ENCODE measurements around the gene PHETA1.

The PHETA1 gene

DNA sequence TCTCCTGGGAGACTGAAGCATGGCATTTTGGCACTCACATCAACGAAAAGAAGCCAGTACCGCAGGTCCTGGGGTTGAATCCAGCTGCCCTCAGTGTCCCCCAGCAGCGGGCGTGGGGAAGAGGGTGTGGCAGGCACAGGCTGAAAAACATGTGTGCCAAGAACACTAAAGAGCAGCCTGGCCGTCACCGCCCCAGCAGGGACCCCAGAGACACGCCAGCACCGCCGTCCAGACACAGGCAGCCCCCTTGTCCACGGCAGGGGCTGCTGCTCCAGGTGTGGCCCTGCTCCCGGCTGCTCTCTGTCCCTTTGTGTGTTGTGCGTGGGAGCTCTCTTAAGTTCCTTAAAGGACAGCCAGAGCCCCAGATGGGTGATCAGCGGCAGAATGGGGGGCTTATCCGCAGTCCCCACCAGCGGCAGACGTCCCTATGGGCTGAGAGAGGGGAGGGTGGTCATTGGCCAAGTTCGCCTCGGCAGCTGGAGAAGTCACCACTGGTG lies 556 bp downstream of the PHETA1 start:
- no peak for DNase-seq

GRCh38 chr12:111367661-111368221 lies 1.2 kb downstream of the PHETA1 start:
- DNase-seq, result no peak

DNA sequence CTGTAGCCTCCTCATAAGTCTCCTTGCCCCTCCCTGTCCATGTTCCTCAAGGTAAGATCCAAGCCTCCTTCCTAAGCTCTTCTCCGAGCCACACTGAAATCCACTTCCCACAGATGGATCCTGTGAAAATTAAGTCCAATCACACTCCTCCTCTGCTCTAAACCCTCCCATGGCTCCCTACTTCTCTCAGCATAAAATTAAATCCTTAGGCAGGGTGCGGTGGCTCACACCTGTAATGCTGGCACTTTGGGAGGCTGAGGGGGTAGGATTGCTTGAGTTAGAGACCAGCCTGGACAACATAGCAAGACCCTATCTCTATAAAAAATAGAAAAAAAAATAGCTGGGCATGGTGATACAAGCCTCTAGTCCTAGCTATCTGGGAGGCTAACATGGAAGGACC lies 2.3 kb downstream of the PHETA1 start:
- DNase-seq, result no peak

DNA sequence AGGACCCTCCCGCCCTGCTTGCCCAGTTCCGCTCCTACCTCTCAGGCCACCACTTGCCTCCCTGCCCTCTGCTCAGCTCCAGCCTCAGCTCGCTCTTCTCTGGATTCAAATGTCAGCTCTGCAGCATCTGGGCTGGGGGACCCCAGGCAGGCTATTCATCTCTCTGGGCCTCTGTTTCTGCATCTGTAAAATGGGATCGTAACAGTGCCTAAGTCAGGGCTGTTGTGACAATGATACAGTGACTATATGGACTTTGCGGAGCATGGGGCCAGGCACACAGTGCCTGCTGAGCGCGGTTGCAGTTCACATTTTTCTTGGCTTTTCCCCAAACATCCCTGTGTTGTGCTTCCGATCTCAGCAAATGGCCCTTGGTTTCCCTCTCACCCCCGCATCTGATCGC lies 2.8 kb downstream of the PHETA1 start:
- DNase-seq, result no peak

DNA sequence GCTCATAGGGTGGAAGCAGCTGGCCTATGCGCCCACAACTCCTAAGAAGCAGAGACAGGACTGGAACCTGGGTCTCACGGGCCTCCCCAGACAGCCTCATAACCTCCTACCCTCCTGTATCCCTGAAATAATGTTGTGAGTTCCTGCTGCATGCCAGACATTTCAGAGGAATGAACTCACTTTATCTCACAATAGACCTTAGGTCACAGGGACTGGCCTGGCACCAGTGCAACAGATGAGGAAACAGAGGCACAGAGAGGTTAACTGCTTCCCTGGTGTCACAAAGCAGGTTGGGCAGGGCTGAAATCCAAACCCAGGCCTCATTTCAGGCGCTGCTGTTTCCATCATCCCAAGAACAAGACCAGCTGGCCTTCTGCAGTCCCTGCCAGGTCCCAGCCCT lies 5.3 kb downstream of the PHETA1 start:
- DNase-seq, result no peak

GRCh38 chr12:111362687-111363475 lies 6.0 kb downstream of the PHETA1 start:
- DNase-seq, result no peak

GRCh38 chr12:111361717-111362576 lies 6.9 kb downstream of the PHETA1 start:
- no peak for DNase-seq

DNA sequence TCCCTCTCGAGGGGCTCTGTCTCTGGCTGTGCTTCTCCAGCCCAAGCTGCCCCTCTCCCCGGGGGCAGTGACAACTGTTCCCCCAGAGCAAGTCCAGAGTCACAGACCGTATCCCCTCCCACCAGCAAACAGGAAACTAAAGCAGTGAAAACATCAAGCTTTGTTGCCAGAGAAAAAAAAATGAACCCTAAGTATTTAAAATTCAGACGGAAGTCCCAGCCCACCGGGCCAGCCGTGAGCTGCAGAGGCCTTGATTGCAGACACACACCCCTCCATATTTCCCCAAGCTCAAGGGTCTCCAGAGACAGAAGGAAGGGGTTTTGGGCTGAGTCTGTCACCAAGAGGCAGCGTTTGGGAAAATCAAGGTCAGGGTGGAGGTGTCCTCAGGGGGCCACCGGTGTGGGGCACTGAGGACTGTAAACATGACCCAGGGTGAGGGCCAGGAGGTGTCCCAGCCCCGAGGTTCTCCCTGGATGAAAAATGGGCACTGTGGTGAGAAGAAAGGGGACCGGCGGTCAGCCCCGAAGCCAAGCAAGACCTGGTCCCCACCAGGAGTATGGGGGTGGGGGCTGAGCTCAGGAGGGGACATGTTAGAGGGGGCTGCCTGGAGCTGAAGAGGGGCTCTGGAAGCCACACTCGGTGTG lies 7.7 kb downstream of the PHETA1 start:
- DNase-seq, result no peak

- DNase-seq, result no peak
These were observed 8.5 kb downstream of the PHETA1 start for GRCh38 chr12:111360325-111360930.

DNA sequence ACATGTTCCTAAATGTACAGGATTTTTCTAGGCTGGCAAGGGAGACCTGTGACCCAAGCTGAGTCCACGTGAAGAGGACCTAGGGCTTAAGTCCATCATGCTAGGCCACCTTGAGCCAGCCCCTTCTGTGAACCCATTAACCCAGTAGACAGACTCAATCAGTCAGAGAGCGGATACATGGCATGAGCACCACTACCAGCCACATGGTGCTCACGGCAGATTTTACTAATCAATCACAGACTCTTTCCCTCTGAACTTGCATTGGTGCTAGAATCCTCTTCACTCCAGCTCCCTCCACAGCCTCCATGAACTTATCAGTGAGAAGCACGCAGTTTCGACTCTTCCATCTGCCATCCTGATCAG lies 9.0 kb downstream of the PHETA1 start:
- DNase-seq, result no peak

DNA sequence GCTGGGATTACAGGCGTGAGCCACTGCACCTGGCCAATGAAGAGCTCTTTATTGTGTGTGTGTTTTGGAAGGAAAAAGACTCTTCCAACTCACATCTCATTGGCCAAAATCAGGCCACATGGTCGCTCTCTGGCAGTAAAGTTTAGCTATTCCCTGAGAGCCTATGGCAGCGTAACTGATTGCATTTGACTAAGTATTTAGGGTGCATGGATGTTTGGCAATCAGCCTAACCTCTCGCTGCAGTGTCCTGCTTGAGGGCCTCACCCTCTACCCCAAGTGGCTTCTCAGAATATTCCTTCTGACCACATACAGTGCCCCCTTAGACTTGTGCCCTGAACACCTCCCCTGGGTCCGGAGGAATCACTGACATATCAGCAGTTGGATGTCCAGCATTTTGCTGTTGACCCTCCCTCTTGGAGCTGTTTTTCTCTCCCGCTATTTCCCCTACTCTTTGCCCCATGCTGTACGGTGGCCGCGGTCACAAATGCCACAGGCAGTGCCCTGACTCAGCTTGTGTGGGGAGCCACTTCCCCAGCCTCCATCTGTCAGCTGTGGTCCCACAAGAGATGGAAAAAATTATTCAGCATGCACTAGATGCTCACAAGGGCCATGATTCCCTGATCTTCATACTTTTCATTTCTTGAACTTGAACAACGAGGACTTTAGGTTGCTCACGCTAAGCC lies 9.5 kb downstream of the PHETA1 start:
- no peak for DNase-seq

DNA sequence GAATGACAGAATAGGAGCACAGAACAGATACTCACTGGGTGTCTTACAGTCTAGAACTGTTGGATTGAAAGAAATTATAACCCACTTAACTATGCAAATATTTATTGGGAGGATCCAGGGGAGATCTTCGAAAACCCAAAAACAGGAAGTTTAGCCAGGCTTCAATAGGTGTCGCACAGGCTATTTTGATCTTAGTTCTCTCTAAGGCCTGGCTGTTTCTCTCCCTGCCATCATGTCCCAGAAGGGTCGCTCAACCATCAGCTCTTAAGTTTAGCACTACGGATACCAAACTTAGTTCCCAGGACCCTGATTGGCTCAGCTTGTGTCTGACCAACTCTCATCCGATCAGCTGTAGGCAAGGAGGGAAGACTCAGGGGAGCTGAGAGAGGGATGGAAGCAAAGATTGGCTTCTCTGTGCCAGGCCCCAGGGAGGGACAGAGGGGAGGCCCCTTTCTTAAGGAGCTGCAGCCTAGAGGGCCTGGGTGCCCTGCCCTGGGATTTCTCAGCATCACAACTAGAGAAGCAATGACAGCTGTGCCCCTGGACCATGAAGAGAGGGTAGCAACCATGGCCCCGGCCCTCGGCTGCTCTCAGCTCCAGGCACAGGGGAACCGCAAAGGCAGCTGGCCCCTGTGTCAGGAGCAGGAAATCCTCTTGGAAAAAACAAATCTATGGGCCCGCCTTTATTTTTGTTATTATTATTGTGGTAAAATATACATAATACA lies 13.5 kb downstream of the PHETA1 start:
- DNase-seq, result no peak

GRCh38 chr12:111354511-111354910 lies 14.4 kb downstream of the PHETA1 start:
- DNase-seq, result no peak

GRCh38 chr12:111353603-111354295 lies 15.1 kb downstream of the PHETA1 start:
- DNase-seq, result no peak

DNA sequence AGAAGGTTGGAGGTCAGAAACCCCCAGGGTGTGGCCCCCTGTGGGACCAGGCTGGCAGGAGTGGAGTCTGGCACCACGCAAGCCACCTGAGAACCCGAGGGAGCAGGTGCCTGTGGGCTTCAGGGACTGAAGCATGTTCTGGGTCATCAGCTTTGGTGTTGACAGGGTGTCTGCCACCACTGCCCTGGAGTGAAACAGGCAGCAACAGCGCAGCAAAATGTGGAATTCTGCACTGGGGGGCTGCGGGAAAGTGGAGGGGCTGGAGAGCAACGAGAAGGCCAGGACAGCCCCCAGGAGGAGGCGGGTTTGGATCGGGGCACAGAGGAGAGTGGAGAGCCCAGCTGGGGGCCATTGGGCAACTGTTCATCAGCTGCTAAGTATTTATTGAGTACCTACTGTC lies 15.9 kb downstream of the PHETA1 start:
- no peak for DNase-seq

GRCh38 chr12:111352296-111352993 lies 16.4 kb downstream of the PHETA1 start:
- no peak for DNase-seq

DNA sequence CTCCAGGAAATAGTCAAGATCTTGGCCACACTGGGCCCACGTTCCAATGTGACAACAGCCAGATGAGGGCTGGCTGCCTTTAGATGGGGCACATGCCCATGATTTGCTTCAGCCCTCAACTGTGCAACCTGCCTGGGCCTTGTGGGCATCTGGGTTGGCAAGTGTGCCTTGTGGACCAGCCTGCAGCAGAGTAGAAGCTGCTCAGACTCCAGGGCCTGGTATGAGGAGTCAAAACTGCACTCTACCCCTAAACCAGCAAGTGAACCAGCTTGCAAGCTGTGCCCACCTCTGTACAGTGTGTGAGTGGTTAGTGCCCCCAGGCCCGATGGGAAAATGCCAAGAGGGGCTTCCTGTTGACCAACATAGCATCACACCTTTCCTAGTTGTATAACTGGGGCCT lies 17.9 kb downstream of the PHETA1 start:
- DNase-seq, result no peak

GRCh38 chr12:111349748-111350520 lies 19.0 kb downstream of the PHETA1 start:
- DNase-seq, result no peak

- DNase-seq, result no peak
These were observed 19.7 kb downstream of the PHETA1 start for GRCh38 chr12:111349101-111349747.
